Endothelial cell (in vitro differentiated cells): ENCODE measurements around the gene TM4SF20. TPM values are rescaled to one million over a fixed set of nuclear protein-coding genes. Genes with fewer than 3 reads are reported as not detected.
A peak's percentile ranks its signal among the peaks of the same experiment; 100 is the strongest.

Experiments
- DNase-seq: peaks from one replicate; pipeline ENCODE4 v3.0.0; 2021; ENCODE audit warnings: low spot score
- H3K27ac Mint-ChIP-seq: one replicate; pipeline ENCODE4 v1.8.0; 2021; ENCODE audit warnings: mixed read lengths, inconsistent platforms; ENCODE audit not compliant: unreplicated experiment
- H3K27me3 Mint-ChIP-seq: one replicate; pipeline ENCODE4 v1.8.0; 2021; ENCODE audit warnings: mild to moderate bottlenecking, moderate library complexity, mixed read lengths, inconsistent platforms; ENCODE audit not compliant: unreplicated experiment
- H3K36me3 Mint-ChIP-seq: one replicate; pipeline ENCODE4 v1.8.0; 2021; ENCODE audit warnings: mild to moderate bottlenecking, low read depth, mixed read lengths, inconsistent platforms; ENCODE audit not compliant: unreplicated experiment
- H3K4me1 Mint-ChIP-seq: one replicate; pipeline ENCODE4 v1.8.0; 2021; ENCODE audit warnings: mild to moderate bottlenecking, mixed read lengths, inconsistent platforms; ENCODE audit not compliant: unreplicated experiment
- H3K4me3 Mint-ChIP-seq: one replicate; pipeline ENCODE4 v1.8.0; 2021; ENCODE audit warnings: mild to moderate bottlenecking, mixed read lengths, inconsistent platforms; ENCODE audit not compliant: unreplicated experiment
- H3K9me3 Mint-ChIP-seq: one replicate; pipeline ENCODE4 v1.8.0; 2021; ENCODE audit warnings: mixed read lengths, inconsistent platforms; ENCODE audit not compliant: unreplicated experiment
- CTCF ChIP-seq: fragments of 200-600 bp; sonication (generic); IDR thresholded peaks from one replicate; pipeline ENCODE4 v1.5.0; 2021; ENCODE audit warnings: antibody characterized with exemption; ENCODE audit not compliant: unreplicated experiment
- total RNA-seq: library from RNA; stranded (reverse); fragmentation: NEBNext Ultra II Directional; extraction: Animal tissue kit (Norgen Biotek cat#: 25700); gene quantifications from one replicate; pipeline ENCODE4 v1.2.1, GENCODE V29; 2021; ENCODE audit not compliant: unreplicated experiment

Gene TM4SF20
- total RNA-seq, 1 donor from 2014 or later, result not detected

GRCh38 chr2:227337442-227337841 is 41.7 kb downstream of the TM4SF20 start:
- H3K27me3 Mint-ChIP-seq, result no peaks in the 10 kb centered on the region
- peaks cover 10% of the 10 kb centered on the region for H3K36me3 Mint-ChIP-seq
- H3K4me1 Mint-ChIP-seq, result no peaks in the 10 kb centered on the region

GRCh38 chr2:227335713-227336112 is 43.4 kb downstream of the TM4SF20 start:
- H3K27ac Mint-ChIP-seq, result no peak overlapping the region

More at GRCh38 chr2:227337442-227337841, 41.7 kb downstream of the TM4SF20 start:
- Mint-ChIP-seq H3K4me3 (no peak overlapping the region), H3K9me3 (no peaks in the 10 kb centered on the region), H3K27ac (no peak overlapping the region)
- no peak for TF ChIP-seq CTCF
- DNase-seq, result no peak

GRCh38 chr2:227326783-227327182 is 52.3 kb downstream of the TM4SF20 start:
- Mint-ChIP-seq H3K9me3 (peaks cover 7% of the 10 kb centered on the region), H3K27ac (peak overlapping the region; percentile 82), H3K27me3 (peaks cover 7% of the 10 kb centered on the region), H3K36me3 (peaks cover 15% of the 10 kb centered on the region), H3K4me1 (peaks cover 18% of the 10 kb centered on the region), H3K4me3 (no peak overlapping the region)
- no peak for TF ChIP-seq CTCF
- no peak for DNase-seq

More at GRCh38 chr2:227335713-227336112, 43.4 kb downstream of the TM4SF20 start:
- Mint-ChIP-seq H3K36me3 (peaks cover 10% of the 10 kb centered on the region), H3K27me3 (no peaks in the 10 kb centered on the region), H3K4me3 (no peak overlapping the region), H3K9me3 (no peaks in the 10 kb centered on the region), H3K4me1 (no peaks in the 10 kb centered on the region)
- no peak for TF ChIP-seq CTCF
- no peak for DNase-seq

GRCh38 chr2:227325839-227326195 is 53.3 kb downstream of the TM4SF20 start:
- Mint-ChIP-seq H3K27me3 (peaks cover 7% of the 10 kb centered on the region), H3K4me1 (peaks cover 18% of the 10 kb centered on the region), H3K9me3 (peaks cover 7% of the 10 kb centered on the region), H3K27ac (peak overlapping the region; percentile 91), H3K4me3 (peak overlapping the region; percentile 93), H3K36me3 (peaks cover 16% of the 10 kb centered on the region)
- peak; percentile 52 for DNase-seq
- no peak for TF ChIP-seq CTCF

GRCh38 chr2:227324995-227325838 is 53.9 kb downstream of the TM4SF20 start, which contains the start of gene MFF:
Gene MFF, plus strand, starts transcription at chr2:227325251. Its CDS starts 5,415 bp downstream, at chr2:227330666.
- peak; percentile 89 for DNase-seq
- peaks cover 13% of the 10 kb centered on the region for H3K36me3 Mint-ChIP-seq
- peaks cover 7% of the 10 kb centered on the region for H3K9me3 Mint-ChIP-seq

More at GRCh38 chr2:227324995-227325838, 53.9 kb downstream of the TM4SF20 start, which contains the start of gene MFF:
- H3K4me3 Mint-ChIP-seq, result peak within 1 kb of the TSS; percentile 93
- H3K4me1 Mint-ChIP-seq, result peaks cover 18% of the 10 kb centered on the region
- H3K27me3 Mint-ChIP-seq, result peaks cover 7% of the 10 kb centered on the region
- TF ChIP-seq CTCF, result no peak
- H3K27ac Mint-ChIP-seq, result peak within 1 kb of the TSS; percentile 91
